GM23338 (cell line): Measurements from ENCODE around the gene ZBTB46.

Experiments
- CREB1 ChIP-seq: fragments of 250-450 bp; sonication (Bioruptor Pico); IDR thresholded peaks from 2 replicates; pipeline ENCODE4 v1.5.0; 2020; ENCODE audit warnings: low read depth, mild to moderate bottlenecking, moderate library complexity
- EZH2 ChIP-seq: fragments of 200-600 bp; sonication (generic); IDR thresholded peaks from one replicate; pipeline ENCODE4 v1.8.0; 2017; ENCODE audit warnings: antibody characterized with exemption, mild to moderate bottlenecking, low read depth; ENCODE audit not compliant: unreplicated experiment
- EZH2phosphoT487 ChIP-seq: fragments of 200-600 bp; sonication (generic); IDR thresholded peaks from one replicate; pipeline ENCODE4 v1.8.1; 2018; ENCODE audit warnings: antibody characterized with exemption; ENCODE audit not compliant: unreplicated experiment
- JUNB ChIP-seq: IDR thresholded peaks from one replicate; pipeline ENCODE4 v1.6.1; 2016; ENCODE audit warnings: antibody characterized with exemption; ENCODE audit not compliant: unreplicated experiment
- NANOG ChIP-seq: IDR thresholded peaks from 2 replicates; pipeline ENCODE4 v1.6.1; 2016; ENCODE audit warnings: antibody characterized with exemption, borderline replicate concordance
- POLR2AphosphoS5 ChIP-seq: IDR thresholded peaks from 2 replicates; pipeline ENCODE4 v1.6.1; 2016; ENCODE audit warnings: antibody characterized with exemption, low read depth
- STAT1 ChIP-seq: IDR thresholded peaks from one replicate; pipeline ENCODE4 v1.6.1; 2016; ENCODE audit warnings: antibody characterized with exemption; ENCODE audit not compliant: unreplicated experiment
- ZNF114 ChIP-seq: fragments of 250-450 bp; sonication (Bioruptor Pico); IDR thresholded peaks from 2 replicates; pipeline ENCODE4 v1.5.0; 2020; ENCODE audit warnings: mild to moderate bottlenecking, moderate library complexity
- ZNF331 ChIP-seq: fragments of 250-450 bp; sonication (Bioruptor Pico); IDR thresholded peaks from 2 replicates; pipeline ENCODE4 v1.5.0; 2020; ENCODE audit warnings: low read depth, mild to moderate bottlenecking, moderate library complexity
- TF ChIP-seq, protein P1 (sequence below), 2 experiments: fragments of 200-600 bp in 1 of 2; sonication (generic) in 1 of 2; conservative IDR thresholded peaks; 2 replicates each; pipeline versions ENCODE4 v1.5.1 to v1.6.1; 2016 to 2017; ENCODE audit warnings: antibody characterized with exemption in 2 of 2, low read depth in 2 of 2, mild to moderate bottlenecking in 2 of 2, moderate library complexity in 1 of 2
- TF ChIP-seq, protein P2 (sequence below): IDR thresholded peaks from one replicate; pipeline ENCODE4 v1.6.1; 2018; ENCODE audit warnings: antibody characterized with exemption; ENCODE audit not compliant: unreplicated experiment
- TF ChIP-seq, protein P3 (sequence below): fragments of 250-450 bp; sonication (Bioruptor Pico); IDR thresholded peaks from 2 replicates; pipeline ENCODE4 v1.5.0; 2020; ENCODE audit warnings: mild to moderate bottlenecking, moderate library complexity

DNA sequence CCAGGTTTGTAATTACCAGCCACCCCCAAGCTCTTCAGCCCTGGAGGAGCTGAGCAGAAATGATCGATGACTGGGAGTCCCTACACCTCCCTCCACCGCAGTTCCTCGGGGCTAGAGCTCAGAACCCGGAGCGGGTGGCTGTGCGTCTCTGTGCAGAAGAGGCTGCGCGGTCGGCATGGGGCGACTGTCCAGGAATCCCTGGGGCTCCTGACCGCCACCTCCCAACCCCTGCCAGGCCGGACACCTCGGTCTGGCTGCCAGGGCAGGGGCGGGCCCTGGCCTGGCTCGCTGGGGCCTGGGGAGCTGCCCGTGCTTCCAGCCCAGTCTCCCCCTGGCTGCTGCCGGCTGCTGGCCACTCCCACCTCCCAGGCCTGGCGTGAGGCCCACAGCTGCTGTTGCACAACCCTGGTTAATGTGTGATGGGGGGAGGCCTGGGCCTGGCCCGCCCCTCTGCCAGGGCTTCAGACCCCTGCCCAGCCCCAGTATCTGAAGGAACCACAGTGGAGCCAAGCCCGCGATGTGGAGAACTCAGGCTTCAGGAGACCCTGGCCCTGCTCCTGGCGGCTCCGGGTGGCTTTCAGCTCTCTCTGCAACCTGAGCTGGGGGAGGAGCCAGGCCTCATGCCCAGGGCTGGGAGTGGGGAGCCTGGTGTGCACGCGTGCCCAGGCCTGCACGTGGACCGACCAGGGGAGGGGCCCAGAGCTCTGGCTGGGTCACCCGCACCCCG lies 90.3 kb downstream of the ZBTB46 start:
- TF ChIP-seq, protein P1, sequence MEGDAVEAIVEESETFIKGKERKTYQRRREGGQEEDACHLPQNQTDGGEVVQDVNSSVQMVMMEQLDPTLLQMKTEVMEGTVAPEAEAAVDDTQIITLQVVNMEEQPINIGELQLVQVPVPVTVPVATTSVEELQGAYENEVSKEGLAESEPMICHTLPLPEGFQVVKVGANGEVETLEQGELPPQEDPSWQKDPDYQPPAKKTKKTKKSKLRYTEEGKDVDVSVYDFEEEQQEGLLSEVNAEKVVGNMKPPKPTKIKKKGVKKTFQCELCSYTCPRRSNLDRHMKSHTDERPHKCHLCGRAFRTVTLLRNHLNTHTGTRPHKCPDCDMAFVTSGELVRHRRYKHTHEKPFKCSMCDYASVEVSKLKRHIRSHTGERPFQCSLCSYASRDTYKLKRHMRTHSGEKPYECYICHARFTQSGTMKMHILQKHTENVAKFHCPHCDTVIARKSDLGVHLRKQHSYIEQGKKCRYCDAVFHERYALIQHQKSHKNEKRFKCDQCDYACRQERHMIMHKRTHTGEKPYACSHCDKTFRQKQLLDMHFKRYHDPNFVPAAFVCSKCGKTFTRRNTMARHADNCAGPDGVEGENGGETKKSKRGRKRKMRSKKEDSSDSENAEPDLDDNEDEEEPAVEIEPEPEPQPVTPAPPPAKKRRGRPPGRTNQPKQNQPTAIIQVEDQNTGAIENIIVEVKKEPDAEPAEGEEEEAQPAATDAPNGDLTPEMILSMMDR (conservative IDR thresholded peaks at IDR 0.05; ENCODE audit: low read depth in 2 of 2) = no peak; a peak in 1 of 4 replicates
- TF ChIP-seq, protein P2, sequence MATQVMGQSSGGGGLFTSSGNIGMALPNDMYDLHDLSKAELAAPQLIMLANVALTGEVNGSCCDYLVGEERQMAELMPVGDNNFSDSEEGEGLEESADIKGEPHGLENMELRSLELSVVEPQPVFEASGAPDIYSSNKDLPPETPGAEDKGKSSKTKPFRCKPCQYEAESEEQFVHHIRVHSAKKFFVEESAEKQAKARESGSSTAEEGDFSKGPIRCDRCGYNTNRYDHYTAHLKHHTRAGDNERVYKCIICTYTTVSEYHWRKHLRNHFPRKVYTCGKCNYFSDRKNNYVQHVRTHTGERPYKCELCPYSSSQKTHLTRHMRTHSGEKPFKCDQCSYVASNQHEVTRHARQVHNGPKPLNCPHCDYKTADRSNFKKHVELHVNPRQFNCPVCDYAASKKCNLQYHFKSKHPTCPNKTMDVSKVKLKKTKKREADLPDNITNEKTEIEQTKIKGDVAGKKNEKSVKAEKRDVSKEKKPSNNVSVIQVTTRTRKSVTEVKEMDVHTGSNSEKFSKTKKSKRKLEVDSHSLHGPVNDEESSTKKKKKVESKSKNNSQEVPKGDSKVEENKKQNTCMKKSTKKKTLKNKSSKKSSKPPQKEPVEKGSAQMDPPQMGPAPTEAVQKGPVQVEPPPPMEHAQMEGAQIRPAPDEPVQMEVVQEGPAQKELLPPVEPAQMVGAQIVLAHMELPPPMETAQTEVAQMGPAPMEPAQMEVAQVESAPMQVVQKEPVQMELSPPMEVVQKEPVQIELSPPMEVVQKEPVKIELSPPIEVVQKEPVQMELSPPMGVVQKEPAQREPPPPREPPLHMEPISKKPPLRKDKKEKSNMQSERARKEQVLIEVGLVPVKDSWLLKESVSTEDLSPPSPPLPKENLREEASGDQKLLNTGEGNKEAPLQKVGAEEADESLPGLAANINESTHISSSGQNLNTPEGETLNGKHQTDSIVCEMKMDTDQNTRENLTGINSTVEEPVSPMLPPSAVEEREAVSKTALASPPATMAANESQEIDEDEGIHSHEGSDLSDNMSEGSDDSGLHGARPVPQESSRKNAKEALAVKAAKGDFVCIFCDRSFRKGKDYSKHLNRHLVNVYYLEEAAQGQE = no peak
- TF ChIP-seq POLR2AphosphoS5 (peak; percentile 68), EZH2phosphoT487 (no peak), EZH2 (no peak), CREB1 (CRISPR knock-in tag) (no peak), JUNB (no peak), ZNF331 (CRISPR knock-in tag) (no peak), NANOG (no peak), STAT1 (no peak), ZNF114 (CRISPR knock-in tag) (no peak)
- TF ChIP-seq, protein P3, sequence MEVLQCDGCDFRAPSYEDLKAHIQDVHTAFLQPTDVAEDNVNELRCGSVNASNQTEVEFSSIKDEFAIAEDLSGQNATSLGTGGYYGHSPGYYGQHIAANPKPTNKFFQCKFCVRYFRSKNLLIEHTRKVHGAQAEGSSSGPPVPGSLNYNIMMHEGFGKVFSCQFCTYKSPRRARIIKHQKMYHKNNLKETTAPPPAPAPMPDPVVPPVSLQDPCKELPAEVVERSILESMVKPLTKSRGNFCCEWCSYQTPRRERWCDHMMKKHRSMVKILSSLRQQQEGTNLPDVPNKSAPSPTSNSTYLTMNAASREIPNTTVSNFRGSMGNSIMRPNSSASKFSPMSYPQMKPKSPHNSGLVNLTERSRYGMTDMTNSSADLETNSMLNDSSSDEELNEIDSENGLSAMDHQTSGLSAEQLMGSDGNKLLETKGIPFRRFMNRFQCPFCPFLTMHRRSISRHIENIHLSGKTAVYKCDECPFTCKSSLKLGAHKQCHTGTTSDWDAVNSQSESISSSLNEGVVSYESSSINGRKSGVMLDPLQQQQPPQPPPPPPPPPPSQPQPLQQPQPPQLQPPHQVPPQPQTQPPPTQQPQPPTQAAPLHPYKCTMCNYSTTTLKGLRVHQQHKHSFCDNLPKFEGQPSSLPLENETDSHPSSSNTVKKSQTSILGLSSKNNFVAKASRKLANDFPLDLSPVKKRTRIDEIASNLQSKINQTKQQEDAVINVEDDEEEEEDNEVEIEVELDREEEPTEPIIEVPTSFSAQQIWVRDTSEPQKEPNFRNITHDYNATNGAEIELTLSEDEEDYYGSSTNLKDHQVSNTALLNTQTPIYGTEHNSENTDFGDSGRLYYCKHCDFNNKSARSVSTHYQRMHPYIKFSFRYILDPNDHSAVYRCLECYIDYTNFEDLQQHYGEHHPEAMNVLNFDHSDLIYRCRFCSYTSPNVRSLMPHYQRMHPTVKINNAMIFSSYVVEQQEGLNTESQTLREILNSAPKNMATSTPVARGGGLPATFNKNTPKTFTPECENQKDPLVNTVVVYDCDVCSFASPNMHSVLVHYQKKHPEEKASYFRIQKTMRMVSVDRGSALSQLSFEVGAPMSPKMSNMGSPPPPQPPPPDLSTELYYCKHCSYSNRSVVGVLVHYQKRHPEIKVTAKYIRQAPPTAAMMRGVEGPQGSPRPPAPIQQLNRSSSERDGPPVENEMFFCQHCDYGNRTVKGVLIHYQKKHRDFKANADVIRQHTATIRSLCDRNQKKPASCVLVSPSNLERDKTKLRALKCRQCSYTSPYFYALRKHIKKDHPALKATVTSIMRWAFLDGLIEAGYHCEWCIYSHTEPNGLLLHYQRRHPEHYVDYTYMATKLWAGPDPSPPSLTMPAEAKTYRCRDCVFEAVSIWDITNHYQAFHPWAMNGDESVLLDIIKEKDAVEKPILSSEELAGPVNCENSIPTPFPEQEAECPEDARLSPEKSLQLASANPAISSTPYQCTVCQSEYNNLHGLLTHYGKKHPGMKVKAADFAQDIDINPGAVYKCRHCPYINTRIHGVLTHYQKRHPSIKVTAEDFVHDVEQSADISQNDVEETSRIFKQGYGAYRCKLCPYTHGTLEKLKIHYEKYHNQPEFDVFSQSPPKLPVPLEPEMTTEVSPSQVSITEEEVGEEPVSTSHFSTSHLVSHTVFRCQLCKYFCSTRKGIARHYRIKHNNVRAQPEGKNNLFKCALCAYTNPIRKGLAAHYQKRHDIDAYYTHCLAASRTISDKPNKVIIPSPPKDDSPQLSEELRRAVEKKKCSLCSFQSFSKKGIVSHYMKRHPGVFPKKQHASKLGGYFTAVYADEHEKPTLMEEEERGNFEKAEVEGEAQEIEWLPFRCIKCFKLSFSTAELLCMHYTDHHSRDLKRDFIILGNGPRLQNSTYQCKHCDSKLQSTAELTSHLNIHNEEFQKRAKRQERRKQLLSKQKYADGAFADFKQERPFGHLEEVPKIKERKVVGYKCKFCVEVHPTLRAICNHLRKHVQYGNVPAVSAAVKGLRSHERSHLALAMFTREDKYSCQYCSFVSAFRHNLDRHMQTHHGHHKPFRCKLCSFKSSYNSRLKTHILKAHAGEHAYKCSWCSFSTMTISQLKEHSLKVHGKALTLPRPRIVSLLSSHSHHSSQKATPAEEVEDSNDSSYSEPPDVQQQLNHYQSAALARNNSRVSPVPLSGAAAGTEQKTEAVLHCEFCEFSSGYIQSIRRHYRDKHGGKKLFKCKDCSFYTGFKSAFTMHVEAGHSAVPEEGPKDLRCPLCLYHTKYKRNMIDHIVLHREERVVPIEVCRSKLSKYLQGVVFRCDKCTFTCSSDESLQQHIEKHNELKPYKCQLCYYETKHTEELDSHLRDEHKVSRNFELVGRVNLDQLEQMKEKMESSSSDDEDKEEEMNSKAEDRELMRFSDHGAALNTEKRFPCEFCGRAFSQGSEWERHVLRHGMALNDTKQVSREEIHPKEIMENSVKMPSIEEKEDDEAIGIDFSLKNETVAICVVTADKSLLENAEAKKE (CRISPR knock-in tag) = no peak
